Right lobe of liver (tissue), 4 donors: ENCODE data around the gene EPHA2.

Experiments
- CTCF ChIP-seq, 4 donors: fragments of 200-600 bp in 3 of 4; fragments of 450-650 bp in 1 of 4; IDR thresholded peaks; one replicate each; pipeline versions ENCODE4 v1.5.1 to v1.8.0; 2016 to 2022; ENCODE audit warnings: antibody characterized with exemption in 4 of 4, mild to moderate bottlenecking in 2 of 4
- POLR2A ChIP-seq: fragments of 450-650 bp; IDR thresholded peaks from one replicate; pipeline ENCODE4 v1.6.1; 2017; ENCODE audit warnings: antibody characterized with exemption, mild to moderate bottlenecking
- donor health status: DM: no; HTN: no; CAD: no.
- donor health status: DM: no; HTN: no; CAD: no.
- donor health status: DM: no; HTN: yes; CAD: no.

GRCh38 chr1:16143005-16143565, 12.8 kb downstream of the EPHA2 start:
- TF ChIP-seq CTCF (IDR thresholded peaks at IDR 0.05): no peak
- TF ChIP-seq POLR2A: no peak
